HG02973 (cell line): ENCODE results near the gene ZDHHC3.
A peak's percentile ranks its signal among the peaks of the same experiment; 100 is the strongest.

Experiments
- ATAC-seq: cut with Tn5 transposase; IDR thresholded peaks from one replicate; pipeline ENCODE4 v1.9.1; 2021; ENCODE audit warnings: moderate library complexity; ENCODE audit not compliant: unreplicated experiment

The ZDHHC3 gene, protein sequence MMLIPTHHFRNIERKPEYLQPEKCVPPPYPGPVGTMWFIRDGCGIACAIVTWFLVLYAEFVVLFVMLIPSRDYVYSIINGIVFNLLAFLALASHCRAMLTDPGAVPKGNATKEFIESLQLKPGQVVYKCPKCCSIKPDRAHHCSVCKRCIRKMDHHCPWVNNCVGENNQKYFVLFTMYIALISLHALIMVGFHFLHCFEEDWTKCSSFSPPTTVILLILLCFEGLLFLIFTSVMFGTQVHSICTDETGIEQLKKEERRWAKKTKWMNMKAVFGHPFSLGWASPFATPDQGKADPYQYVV

GRCh38 chr3:44976002-44976815 is at the start of gene ZDHHC3, which contains the start of gene EXOSC7:
Gene ZDHHC3, minus strand, starts transcription at chr3:44976174. Its CDS starts 16,738 bp downstream, at chr3:44959436.
Gene EXOSC7, plus strand, starts transcription at chr3:44976244. Its CDS starts 34 bp downstream, at chr3:44976278.
- ATAC-seq: peak; percentile 65

GRCh38 chr3:45024542-45025255 is 48.7 kb upstream of the ZDHHC3 start:
- no peak for ATAC-seq

GRCh38 chr3:45023675-45024074 is 47.7 kb upstream of the ZDHHC3 start:
- no peak for ATAC-seq

- no peak for ATAC-seq
These were observed 45.7 kb upstream of the ZDHHC3 start for GRCh38 chr3:45021524-45022297.

DNA sequence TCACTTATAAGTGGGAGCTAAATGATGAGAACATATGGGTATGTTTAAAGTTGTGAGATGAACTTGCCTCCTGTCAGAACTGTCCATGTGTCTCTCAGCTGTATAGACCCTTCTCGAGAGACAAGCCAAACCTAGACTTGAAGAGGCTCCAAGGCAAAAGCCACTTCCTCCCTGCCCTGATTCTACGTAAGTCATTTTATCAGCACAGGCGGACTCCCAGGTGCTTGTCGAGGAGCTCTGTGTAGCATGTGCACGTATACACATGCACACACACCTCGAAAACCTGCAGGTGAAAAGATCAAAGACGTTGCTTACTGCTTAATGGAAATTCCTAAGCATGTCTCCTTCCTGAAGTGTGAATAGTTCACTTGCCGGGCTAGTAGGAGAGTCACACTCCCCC is 44.6 kb upstream of the ZDHHC3 start:
- ATAC-seq: no peak

DNA sequence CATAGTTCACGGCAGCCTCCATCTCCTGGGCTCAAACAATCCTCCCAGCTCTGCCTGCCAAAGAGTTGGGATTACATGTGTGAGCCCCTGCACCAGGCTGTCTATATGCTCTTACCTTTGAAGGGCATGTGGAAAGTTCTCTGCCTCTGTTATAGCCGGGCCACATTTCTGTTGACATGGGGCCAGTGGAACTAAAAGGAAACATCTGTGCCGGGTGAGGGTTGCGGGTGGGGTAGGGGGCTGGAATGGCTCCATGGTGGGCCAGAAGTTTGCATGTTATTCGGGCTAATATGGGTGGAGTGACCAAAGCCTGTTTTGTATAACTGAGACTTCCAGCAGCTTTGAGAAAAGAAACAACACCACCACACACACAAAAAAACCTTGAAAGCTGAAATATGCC is 41.8 kb upstream of the ZDHHC3 start:
- ATAC-seq: no peak

GRCh38 chr3:45016916-45017315 is 40.9 kb upstream of the ZDHHC3 start:
- ATAC-seq: no peak

- no peak for ATAC-seq
These were observed 36.6 kb upstream of the ZDHHC3 start for GRCh38 chr3:45012577-45012976.

DNA sequence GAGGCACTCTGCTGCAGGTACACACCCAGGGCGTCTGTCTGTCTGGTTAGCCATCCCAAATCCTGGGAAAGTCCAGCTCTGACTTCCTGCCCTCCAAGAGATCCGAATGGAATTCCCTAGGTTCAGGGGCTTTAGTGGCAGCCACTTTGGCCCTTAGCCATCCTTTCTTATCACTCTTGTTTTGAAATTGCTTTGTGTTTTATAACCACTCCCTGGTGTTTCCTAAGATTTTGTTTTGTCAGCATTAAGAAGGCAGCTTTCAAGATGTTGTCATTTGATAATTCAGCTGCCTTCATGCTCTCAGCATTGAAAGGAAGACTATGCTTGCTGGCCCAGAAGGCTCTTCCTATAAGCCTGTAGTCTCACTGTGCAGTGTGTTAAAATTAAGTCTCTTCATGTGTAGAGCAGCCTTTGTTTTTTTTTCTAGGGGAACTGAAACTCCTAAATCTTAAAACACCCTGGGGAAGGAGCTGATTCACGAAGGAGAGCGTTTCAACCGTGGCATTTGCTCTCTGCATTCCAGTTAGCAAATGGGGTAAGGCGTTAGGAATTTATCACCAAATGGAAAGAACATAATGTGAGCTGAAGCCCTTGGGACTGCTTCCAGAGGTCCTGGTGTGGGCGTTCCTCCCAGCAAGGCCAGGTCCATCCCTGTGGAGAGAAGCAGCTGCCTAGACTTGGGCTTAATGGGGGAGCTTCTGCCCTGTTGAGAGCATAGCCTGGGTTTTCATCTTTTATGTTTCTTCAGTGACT is 36.0 kb upstream of the ZDHHC3 start:
- no peak for ATAC-seq

- ATAC-seq: no peak
These were observed 34.9 kb upstream of the ZDHHC3 start for GRCh38 chr3:45010811-45011333.

DNA sequence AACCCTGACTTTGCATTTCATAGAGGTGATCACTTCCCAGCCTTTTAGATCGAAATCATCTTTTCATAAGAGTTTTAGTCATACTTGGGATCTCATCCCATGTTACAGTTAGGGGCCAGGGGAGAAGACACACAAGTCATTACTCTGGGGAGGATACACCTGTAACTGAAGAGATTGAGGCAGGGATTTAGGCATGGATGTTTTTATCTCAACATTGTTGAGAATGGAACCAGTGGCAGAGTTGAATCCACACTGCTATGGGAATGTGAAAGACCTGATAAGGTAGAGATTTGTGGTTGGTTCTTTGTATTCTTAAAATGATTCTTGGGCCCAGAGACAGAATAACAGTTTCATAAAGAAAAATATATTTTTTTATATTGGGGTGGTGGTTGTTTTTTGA is 33.9 kb upstream of the ZDHHC3 start:
- no peak for ATAC-seq

DNA sequence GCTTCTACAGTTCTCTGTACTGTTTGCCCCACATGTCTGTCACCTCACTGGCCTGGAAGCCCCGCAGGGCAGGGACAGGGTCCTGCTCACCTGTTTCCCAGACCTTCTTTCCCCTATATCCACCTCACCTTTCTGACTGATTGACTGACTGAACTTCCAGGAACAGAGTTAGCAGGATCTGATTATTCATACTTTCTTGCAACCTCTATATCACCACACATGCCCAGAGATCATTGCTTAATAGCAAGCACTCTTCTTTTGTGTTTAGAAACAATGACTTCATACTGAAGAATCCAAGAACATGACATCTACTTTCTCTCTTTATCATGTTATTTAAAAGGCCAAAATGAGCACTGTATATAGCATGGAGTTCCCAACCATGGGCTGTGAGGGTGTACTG is 32.1 kb upstream of the ZDHHC3 start:
- ATAC-seq: no peak

DNA sequence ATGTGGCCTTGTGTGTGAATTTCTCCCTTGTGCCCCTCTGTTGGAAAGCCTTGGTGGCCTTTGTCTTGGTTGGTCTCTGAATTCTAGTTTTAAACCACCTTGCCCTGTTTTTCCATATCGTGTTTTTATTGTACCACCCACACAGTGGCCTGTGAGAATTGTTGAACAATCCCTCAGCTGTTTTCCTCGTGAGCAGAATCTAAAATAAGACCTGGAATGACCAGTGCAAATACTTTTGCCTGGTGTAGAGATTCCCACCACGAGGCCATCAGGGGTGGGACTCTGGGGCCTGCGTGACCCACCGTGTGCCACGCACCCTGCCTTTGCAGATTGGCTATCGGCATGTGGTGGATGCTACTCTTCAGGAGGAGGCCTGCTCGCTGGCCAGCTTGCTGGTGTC is 31.1 kb upstream of the ZDHHC3 start:
- ATAC-seq: no peak

DNA sequence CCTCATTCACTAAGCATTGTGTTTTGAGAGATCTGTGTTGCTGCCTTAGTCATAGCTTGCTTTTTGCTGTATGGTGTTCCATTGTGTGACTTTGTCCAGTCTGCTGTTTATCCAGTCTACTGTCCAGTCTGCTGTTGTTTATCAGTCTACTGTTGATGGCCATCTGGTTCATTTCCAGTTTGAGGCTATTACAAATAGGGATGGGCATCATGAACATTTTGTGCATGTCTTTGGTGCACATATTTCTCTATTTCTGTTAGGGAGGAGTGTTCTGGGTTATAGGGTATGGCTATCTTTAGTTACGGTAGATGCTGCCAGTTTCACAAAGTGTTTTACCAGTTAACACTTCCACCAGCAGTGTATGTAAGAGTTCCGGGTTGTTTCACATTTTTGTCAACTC is 27.9 kb upstream of the ZDHHC3 start:
- no peak for ATAC-seq

DNA sequence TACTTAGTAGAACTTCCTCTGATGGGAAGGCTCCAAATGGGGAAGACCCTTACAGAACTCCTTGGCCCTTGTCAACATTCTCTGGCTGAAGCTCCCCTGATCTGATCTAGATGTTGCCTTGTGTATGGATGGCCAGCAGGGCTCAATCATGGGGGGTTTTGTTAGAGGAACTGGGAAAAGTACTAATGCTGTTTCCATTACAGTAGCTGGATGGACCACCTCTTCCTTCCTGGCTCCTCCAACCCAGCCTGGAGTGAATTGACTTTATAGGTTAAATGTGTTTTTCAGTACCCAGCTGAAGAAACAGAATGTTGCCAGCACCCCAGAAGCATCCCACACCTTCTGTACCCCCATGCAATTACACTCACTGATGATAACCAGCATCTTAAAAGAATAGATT is 27.4 kb upstream of the ZDHHC3 start:
- no peak for ATAC-seq

DNA sequence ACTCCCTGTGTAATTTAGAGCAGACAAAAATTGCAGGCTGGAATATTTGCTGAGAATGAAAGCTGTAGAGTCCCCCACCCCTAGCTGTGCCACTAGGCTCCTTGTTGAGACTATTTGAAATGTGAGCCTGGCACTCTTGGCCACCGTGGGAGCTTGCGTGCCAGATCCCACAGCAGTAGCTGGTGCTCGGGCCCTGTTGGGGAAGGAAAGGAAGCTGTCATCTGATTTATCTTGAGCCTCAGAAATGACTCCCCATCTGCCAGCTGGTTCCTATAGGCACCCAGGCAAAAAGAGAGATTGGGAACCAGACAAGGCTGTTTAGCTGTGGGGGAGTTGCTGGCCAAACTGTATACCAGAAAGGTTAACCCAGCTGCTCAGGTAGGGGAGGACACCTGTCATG is 26.7 kb upstream of the ZDHHC3 start:
- ATAC-seq: no peak

- ATAC-seq: no peak
These were observed 26.2 kb upstream of the ZDHHC3 start for GRCh38 chr3:45002139-45002660.

- ATAC-seq: no peak
These were observed 25.8 kb upstream of the ZDHHC3 start for GRCh38 chr3:45001738-45002137.

GRCh38 chr3:45000823-45001222 is 24.8 kb upstream of the ZDHHC3 start:
- no peak for ATAC-seq

GRCh38 chr3:44999782-45000181 is 23.8 kb upstream of the ZDHHC3 start:
- ATAC-seq: no peak
